HepG2 (cell line): ENCODE data around the gene MRPL27.

ENCODE experiments used
- ATF7-NPFF ChIP-seq: sonication (generic); formaldehyde crosslinking; IDR thresholded peaks from 2 replicates; pipeline ENCODE4 v1.8.1; 2023; ENCODE audit warnings: mild to moderate bottlenecking, low read depth, missing genetic modification reagents, moderate library complexity
- ERF ChIP-seq: IDR thresholded peaks from 2 replicates; pipeline ENCODE4 v1.6.1; 2018; ENCODE audit warnings: missing biosample characterization, missing genetic modification reagents
- EZH2 ChIP-seq: conservative IDR thresholded peaks from 2 replicates; pipeline ENCODE4 v1.6.1; 2012; ENCODE audit warnings: mild to moderate bottlenecking, low read depth, low read length, moderate library complexity
- MAX ChIP-seq: IDR thresholded peaks from 2 replicates; pipeline ENCODE4 v1.6.1; 2012; ENCODE audit warnings: inconsistent platforms
- NKX3-1 ChIP-seq: sonication (generic); formaldehyde crosslinking; IDR thresholded peaks from 2 replicates; pipeline ENCODE4 v1.5.0; 2020; ENCODE audit warnings: missing genetic modification reagents
- POLR2A ChIP-seq, 2 experiments: IDR thresholded peaks; 2 replicates each; pipeline ENCODE4 v1.6.1; 2011; ENCODE audit warnings: low read depth in 2 of 2, low read length in 2 of 2, mild to moderate bottlenecking in 1 of 2, moderate library complexity in 1 of 2; ENCODE audit not compliant: insufficient read depth in 1 of 2
- ZFP91 ChIP-seq: sonication (generic); formaldehyde crosslinking; IDR thresholded peaks from 2 replicates; pipeline ENCODE4 v1.9.0; 2022; ENCODE audit warnings: missing genetic modification reagents, mild to moderate bottlenecking, borderline replicate concordance
- ZNF20 ChIP-seq: sonication (generic); formaldehyde crosslinking; IDR thresholded peaks from 2 replicates; pipeline ENCODE4 v1.4.0; 2020; ENCODE audit warnings: mild to moderate bottlenecking, moderate library complexity, missing genetic modification reagents
- ZNF34 ChIP-seq: sonication (generic); formaldehyde crosslinking; IDR thresholded peaks from 2 replicates; pipeline ENCODE4 v1.4.0; 2020; ENCODE audit warnings: mild to moderate bottlenecking, missing genetic modification reagents, borderline replicate concordance
- ZNF343 ChIP-seq: sonication (generic); formaldehyde crosslinking; IDR thresholded peaks from 2 replicates; pipeline ENCODE4 v1.4.0; 2020; ENCODE audit warnings: mild to moderate bottlenecking, missing genetic modification reagents
- ZNF547 ChIP-seq: sonication (generic); formaldehyde crosslinking; IDR thresholded peaks from 2 replicates; pipeline ENCODE4 v1.5.1; 2020; ENCODE audit warnings: mild to moderate bottlenecking, missing genetic modification reagents
- ZNF737 ChIP-seq: sonication (generic); formaldehyde crosslinking; IDR thresholded peaks from 2 replicates; pipeline ENCODE4 v1.5.0; 2020; ENCODE audit warnings: missing genetic modification reagents, mild to moderate bottlenecking, borderline replicate concordance
- ZZZ3 ChIP-seq: sonication (generic); formaldehyde crosslinking; IDR thresholded peaks from 2 replicates; pipeline ENCODE4 v1.4.0; 2020; ENCODE audit warnings: missing genetic modification reagents, mild to moderate bottlenecking, borderline replicate concordance

- TF ChIP-seq ZNF547 (no peak), ZNF737 (no peak), ZFP91 (no peak), ZNF20 (CRISPR knock-in tag) (no peak), NKX3-1 (CRISPR knock-in tag) (no peak), ZNF34 (CRISPR knock-in tag) (no peak), ZNF343 (CRISPR knock-in tag) (no peak), ATF7-NPFF (CRISPR knock-in tag) (no peak), ERF (no peak), EZH2 (no peak), ZZZ3 (CRISPR knock-in tag) (no peak), POLR2A (IDR thresholded peaks at IDR 0.05; ENCODE audit: insufficient read depth in 1 of 2, low read depth in 2 of 2, low read length in 2 of 2) (peak; percentile 10 to 19; a peak in 2 of 4 replicates), MAX (no peak)
Measured at GRCh38 chr17:50364061-50364458, 8.9 kb downstream of the MRPL27 start.
